Mucosa of descending colon (tissue), 3 donors: ENCODE results near the gene C21orf58. TPM values are rescaled to one million over a fixed set of nuclear protein-coding genes. Genes with fewer than 3 reads are reported as not detected.

Experiments used
- ATAC-seq: fragments of 200-7000 bp; cut with Tn5 transposase; one replicate; pipeline ENCODE4 v1.9.1; 2020; ENCODE audit warnings: mild to moderate bottlenecking, moderate library complexity
- DNase-seq, 3 donors: peaks; one replicate each; pipeline ENCODE4 v3.0.0-alpha.2; 2020
- H3K36me3 ChIP-seq: fragments of 200-600 bp; one replicate; pipeline ENCODE4 v1.8.0; 2021; ENCODE audit warnings: low read depth, mild to moderate bottlenecking
- H3K4me1 ChIP-seq: fragments of 200-600 bp; one replicate; pipeline ENCODE4 v1.8.0; 2021; ENCODE audit warnings: low read depth, mild to moderate bottlenecking
- H3K4me3 ChIP-seq: fragments of 200-600 bp; one replicate; pipeline ENCODE4 v1.8.0; 2021; ENCODE audit warnings: mild to moderate bottlenecking
- H3K9me3 ChIP-seq: fragments of 200-600 bp; one replicate; pipeline ENCODE4 v1.8.0; 2021; ENCODE audit warnings: mild to moderate bottlenecking
- CTCF ChIP-seq: fragments of 200-600 bp; IDR thresholded peaks from one replicate; pipeline ENCODE4 v1.8.0; 2022; ENCODE audit warnings: antibody characterized with exemption, mild to moderate bottlenecking
- intact Hi-C, 2 donors: fragments of 100-400 bp; cut with DNase I in 1 of 2; cut with micrococcal nuclease in 1 of 2; formaldehyde crosslinking; loops; one replicate each; pipeline versions ENCODE4 v1.11.0 to v1.11.1; 2022; cut with DNase I, micrococcal nuclease
- total RNA-seq, 3 donors: library from RNA; stranded (reverse); fragmentation: NEBNext Ultra II Directional in 2 of 3; extraction: Animal tissue kit (Norgen Biotek cat#: 25700) in 2 of 3; gene quantifications; one replicate each; pipeline versions ENCODE4 v1.2.1 to v1.2.4, GENCODE V29; 2021 to 2023
- donor health status: DM: no; HTN: no; CAD: no; lungs with moderate emphysema.
- donor health status: DM: no; HTN: no; CAD: no.
- donor health status: DM: no; HTN: yes; CAD: no.

C21orf58 gene
- total RNA-seq, 3 donors from 2014 or later = 5.5 to 11.9 (median 5.6) TPM

- DNase-seq = no peak
- no peaks in the 10 kb centered on the region for H3K4me1 ChIP-seq
- H3K9me3 ChIP-seq = no peaks in the 10 kb centered on the region
- intact Hi-C loops = no loop called here
- H3K4me3 ChIP-seq = no peak overlapping the region
- peaks cover 24% of the 10 kb centered on the region for H3K36me3 ChIP-seq
- ATAC-seq = no peak
- no peak for TF ChIP-seq CTCF
These were observed 67.1 kb downstream of the C21orf58 start for GRCh38 chr21:46256501-46256994.

GRCh38 chr21:46255758-46256337 lies 67.8 kb downstream of the C21orf58 start:
- Histone ChIP-seq H3K9me3 (no peaks in the 10 kb centered on the region), H3K4me3 (no peak overlapping the region), H3K36me3 (peaks cover 24% of the 10 kb centered on the region), H3K4me1 (no peaks in the 10 kb centered on the region)
- no peak for TF ChIP-seq CTCF
- DNase-seq = no peak
- intact Hi-C loops = no loop called here
- ATAC-seq = no peak

GRCh38 chr21:46255166-46255565 lies 68.5 kb downstream of the C21orf58 start:
- DNase-seq = no peak
- H3K4me1 ChIP-seq = no peaks in the 10 kb centered on the region
- intact Hi-C loops = no loop called here
- TF ChIP-seq CTCF = no peak
- H3K9me3 ChIP-seq = no peaks in the 10 kb centered on the region
- peaks cover 24% of the 10 kb centered on the region for H3K36me3 ChIP-seq
- ATAC-seq = no peak
- no peak overlapping the region for H3K4me3 ChIP-seq

GRCh38 chr21:46254208-46254975 lies 69.3 kb downstream of the C21orf58 start:
- ATAC-seq (peak; percentile 7), DNase-seq (no peak)
- H3K4me3 ChIP-seq = no peak overlapping the region
- no peaks in the 10 kb centered on the region for H3K9me3 ChIP-seq
- no peak for TF ChIP-seq CTCF
- peaks cover 24% of the 10 kb centered on the region for H3K36me3 ChIP-seq
- intact Hi-C loops = no loop called here
- no peaks in the 10 kb centered on the region for H3K4me1 ChIP-seq

DNA sequence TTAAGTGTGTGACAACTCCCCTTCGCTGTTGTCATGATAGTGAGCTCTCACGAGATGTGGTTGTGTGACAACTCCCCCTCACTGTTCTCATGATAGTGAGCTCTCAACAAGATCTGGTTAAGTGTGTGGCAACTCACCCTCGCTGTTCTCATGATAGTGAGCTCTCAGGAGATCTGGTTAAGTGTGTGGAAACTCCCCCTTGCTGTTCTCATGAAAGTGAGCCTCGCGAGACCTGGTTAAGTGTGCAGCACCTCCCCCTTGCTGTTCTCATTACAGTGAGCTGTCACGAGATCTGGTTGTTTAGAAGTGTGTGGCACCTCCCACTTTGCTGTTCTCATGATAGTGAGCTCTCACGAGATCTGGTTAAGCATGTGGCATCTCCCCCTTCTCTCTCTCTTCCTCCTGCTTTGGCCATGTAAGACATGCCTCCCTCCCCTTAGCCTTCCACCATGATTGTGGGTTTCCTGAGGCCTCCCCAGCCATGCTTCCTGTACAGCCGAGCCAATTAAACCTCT lies 70.0 kb downstream of the C21orf58 start:
- H3K36me3 ChIP-seq = peaks cover 21% of the 10 kb centered on the region
- peak; percentile 41 for ATAC-seq
- H3K9me3 ChIP-seq = no peaks in the 10 kb centered on the region
- no peak for TF ChIP-seq CTCF
- no peaks in the 10 kb centered on the region for H3K4me1 ChIP-seq
- intact Hi-C loops = no loop called here
- no peak for DNase-seq
- no peak overlapping the region for H3K4me3 ChIP-seq
